Coronary artery (tissue), 2 donors: Measurements from ENCODE around the gene SLC7A9.

ENCODE experiments used
- DNase-seq: peaks from one replicate; pipeline ENCODE4 v3.0.0-alpha.2; 2017; ENCODE audit warnings: low spot score
- H3K27ac ChIP-seq, 2 donors: fragments of 200-600 bp; sonication (generic); one replicate each; pipeline ENCODE4 v1.5.1; 2016 to 2019
- H3K4me3 ChIP-seq: fragments of 200-600 bp; sonication (generic); 2 replicates; pipeline ENCODE4 v1.5.1; 2016; ENCODE audit warnings: mild to moderate bottlenecking, moderate library complexity
- TF ChIP-seq, protein P1 (sequence below): fragments of 200-600 bp; sonication (generic); IDR thresholded peaks from one replicate; pipeline ENCODE4 v1.5.1; 2019; ENCODE audit warnings: antibody characterized with exemption

Gene SLC7A9

GRCh38 chr19:32869369-32869965 is at the start of gene SLC7A9:
Gene SLC7A9, minus strand, starts transcription at chr19:32869767. Its CDS starts 1,233 bp downstream, at chr19:32868534.
- Histone ChIP-seq H3K4me3 (no peak within 1 kb of the TSS), H3K27ac (no peak within 1 kb of the TSS)
- TF ChIP-seq, protein P1, sequence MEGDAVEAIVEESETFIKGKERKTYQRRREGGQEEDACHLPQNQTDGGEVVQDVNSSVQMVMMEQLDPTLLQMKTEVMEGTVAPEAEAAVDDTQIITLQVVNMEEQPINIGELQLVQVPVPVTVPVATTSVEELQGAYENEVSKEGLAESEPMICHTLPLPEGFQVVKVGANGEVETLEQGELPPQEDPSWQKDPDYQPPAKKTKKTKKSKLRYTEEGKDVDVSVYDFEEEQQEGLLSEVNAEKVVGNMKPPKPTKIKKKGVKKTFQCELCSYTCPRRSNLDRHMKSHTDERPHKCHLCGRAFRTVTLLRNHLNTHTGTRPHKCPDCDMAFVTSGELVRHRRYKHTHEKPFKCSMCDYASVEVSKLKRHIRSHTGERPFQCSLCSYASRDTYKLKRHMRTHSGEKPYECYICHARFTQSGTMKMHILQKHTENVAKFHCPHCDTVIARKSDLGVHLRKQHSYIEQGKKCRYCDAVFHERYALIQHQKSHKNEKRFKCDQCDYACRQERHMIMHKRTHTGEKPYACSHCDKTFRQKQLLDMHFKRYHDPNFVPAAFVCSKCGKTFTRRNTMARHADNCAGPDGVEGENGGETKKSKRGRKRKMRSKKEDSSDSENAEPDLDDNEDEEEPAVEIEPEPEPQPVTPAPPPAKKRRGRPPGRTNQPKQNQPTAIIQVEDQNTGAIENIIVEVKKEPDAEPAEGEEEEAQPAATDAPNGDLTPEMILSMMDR, result no peak
- no peak for DNase-seq

DNA sequence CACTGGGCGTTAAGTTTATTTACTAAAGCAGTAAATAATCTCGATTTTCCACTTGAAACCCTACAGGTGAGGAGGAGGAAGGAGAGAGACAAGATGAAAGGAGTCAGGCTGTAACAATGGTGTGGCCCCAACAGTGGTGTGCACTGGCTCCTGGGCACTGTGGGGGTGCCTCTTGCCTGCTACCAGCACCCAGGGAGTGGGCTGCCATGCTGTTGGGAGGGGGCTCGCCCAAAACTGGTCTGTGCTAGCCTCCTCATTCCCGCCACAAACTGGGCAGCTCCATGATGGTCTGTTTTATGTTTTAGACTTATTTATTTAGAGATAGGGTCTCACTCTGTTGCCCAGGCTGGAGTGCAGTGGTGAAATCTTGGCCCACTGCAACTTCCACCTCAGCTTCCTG is 49.8 kb upstream of the SLC7A9 start:
- DNase-seq, result no peak
- Histone ChIP-seq H3K27ac (no peak overlapping the region), H3K4me3 (no peak overlapping the region)
- TF ChIP-seq, protein P1, result no peak

- TF ChIP-seq, protein P1, result no peak
- Histone ChIP-seq H3K4me3 (no peak overlapping the region), H3K27ac (no peak overlapping the region)
- DNase-seq, result no peak
Observed at GRCh38 chr19:32917616-32917996, 48.0 kb upstream of the SLC7A9 start.

DNA sequence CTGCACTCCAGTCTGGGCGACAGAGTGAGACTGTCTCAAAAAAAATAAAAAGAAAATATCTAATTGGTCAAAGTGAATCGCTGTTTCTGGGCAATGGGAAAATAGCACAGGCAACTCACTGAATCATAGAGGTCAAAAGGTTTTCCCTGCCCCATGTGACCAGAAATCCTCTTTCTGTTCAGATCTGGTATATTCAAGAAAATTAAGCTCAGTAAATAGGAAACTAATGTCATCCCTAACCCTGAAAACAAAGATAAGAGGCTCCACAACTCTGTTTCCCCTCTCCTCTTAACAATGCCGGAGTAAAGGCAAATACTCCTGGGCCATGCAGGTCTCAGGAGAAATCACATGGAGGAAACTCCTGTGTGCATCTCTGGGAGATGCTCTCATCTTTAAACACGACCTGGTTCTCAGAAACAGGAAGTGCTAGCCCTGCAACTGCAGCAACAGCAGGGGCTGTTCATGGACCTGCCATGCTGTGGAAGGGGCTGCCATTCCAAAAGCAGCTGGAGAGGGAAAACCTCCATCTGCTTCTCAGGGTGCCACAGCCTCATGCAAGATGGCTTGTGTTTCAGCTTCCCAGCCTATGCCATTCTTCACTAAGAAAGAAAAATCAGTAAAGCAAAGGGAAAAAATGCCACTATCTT is 47.5 kb upstream of the SLC7A9 start:
- Histone ChIP-seq H3K27ac (no peak overlapping the region), H3K4me3 (no peak overlapping the region)
- DNase-seq, result no peak
- TF ChIP-seq, protein P1, result no peak

DNA sequence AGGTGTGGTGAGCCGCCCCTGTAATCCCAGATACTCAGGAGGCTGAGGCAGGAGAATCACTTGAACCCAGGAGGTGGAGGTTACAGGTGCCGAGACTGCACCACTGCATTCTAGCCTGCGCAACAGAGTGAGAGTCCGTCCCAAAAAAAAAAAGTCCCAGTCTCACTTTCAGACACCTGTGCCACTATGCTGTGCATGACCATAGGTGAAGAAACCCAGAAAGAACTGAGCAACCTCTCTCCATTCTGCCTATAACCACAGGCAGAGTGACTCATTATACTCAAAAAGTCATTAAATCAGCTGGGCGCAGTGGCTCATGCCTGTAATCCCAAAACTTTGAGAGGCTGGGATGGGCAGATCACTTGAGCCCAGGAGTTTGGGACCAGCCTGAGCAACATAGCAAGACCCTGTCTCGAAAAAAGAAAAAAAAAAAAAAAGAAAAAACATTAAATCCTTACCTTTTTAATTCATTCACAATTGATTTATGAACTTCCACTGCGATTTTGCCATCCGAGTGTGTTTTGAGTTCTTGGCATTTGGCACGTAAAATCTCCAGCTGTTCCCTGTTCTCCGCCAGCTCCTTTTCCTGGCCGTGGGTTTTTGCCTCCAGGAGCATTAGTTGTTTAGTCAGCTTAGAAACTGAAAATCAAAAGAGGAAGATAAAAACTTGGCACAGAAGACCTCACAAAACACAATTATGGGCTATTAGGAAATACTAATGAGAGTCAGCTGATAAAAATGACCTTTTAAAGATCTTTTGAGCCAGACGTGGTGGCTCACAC is 45.5 kb upstream of the SLC7A9 start:
- no peak overlapping the region for H3K27ac ChIP-seq
- TF ChIP-seq, protein P1, result no peak
- no peak for DNase-seq

DNA sequence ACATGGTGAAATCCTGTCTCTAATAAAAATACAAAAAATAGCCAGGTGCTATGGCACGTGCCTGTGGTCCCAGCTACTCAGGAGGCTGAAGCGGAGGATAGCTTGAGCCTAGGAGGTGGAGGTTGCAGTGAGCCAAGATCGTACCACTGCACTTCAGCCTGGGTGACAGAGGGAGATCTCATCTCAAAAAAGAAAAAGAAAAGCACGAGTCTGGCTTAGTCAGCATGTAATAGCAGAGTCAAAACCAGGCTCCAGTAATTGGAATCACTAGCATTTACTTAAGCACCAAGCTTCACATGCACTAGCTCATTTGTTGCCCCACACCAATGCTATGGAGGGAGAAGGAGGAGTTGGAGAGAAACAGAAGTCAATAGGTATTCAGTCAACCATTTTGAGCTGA is 41.9 kb upstream of the SLC7A9 start:
- H3K27ac ChIP-seq, result no peak overlapping the region
- no peak overlapping the region for H3K4me3 ChIP-seq
- TF ChIP-seq, protein P1, result no peak
- no peak for DNase-seq

More for the DNA sequence above, 45.5 kb upstream of the SLC7A9 start:
- no peak overlapping the region for H3K4me3 ChIP-seq
